Hepatocyte (in vitro differentiated cells): ENCODE measurements around the gene GLDN. TPM values are rescaled to one million over a fixed set of nuclear protein-coding genes. Genes with fewer than 3 reads are reported as not detected.

Experiments
- DNase-seq: peaks from one replicate; pipeline ENCODE4 v3.0.0-alpha.2; 2016; ENCODE audit warnings: low spot score
- H2AFZ ChIP-seq: fragments of 200-600 bp; sonication (generic); 2 replicates; pipeline ENCODE4 v1.6.0; 2016; ENCODE audit warnings: antibody characterized with exemption, mild to moderate bottlenecking
- H3K27ac ChIP-seq: fragments of 200-600 bp; sonication (generic); 2 replicates; pipeline ENCODE4 v1.5.1; 2016; ENCODE audit warnings: mild to moderate bottlenecking
- H3K27me3 ChIP-seq: fragments of 200-600 bp; sonication (generic); 2 replicates; pipeline ENCODE4 v1.6.1; 2016
- H3K36me3 ChIP-seq: fragments of 200-600 bp; sonication (generic); replicated peaks from 2 replicates; pipeline ENCODE4 v1.5.1; 2016; ENCODE audit warnings: low read depth; ENCODE audit not compliant: insufficient read depth
- H3K4me1 ChIP-seq: fragments of 200-600 bp; sonication (generic); 2 replicates; pipeline ENCODE4 v1.5.1; 2016; ENCODE audit warnings: mild to moderate bottlenecking, moderate library complexity; ENCODE audit not compliant: insufficient read depth
- H3K4me2 ChIP-seq: fragments of 200-600 bp; sonication (generic); 2 replicates; pipeline ENCODE4 v1.6.0; 2016
- H3K4me3 ChIP-seq: fragments of 200-600 bp; sonication (generic); 2 replicates; pipeline ENCODE4 v1.5.1; 2016; ENCODE audit warnings: mild to moderate bottlenecking
- H3K79me2 ChIP-seq: fragments of 200-600 bp; sonication (generic); 2 replicates; pipeline ENCODE4 v1.6.0; 2017; ENCODE audit warnings: mild to moderate bottlenecking
- H3K9me2 ChIP-seq: fragments of 200-600 bp; sonication (generic); replicated peaks from 2 replicates; pipeline ENCODE4 v1.6.0; 2017; ENCODE audit warnings: mild to moderate bottlenecking; ENCODE audit not compliant: insufficient read depth
- H3K9me3 ChIP-seq: fragments of 200-600 bp; sonication (generic); 2 replicates; pipeline ENCODE4 v1.5.1; 2016; ENCODE audit warnings: low read depth, mild to moderate bottlenecking
- H4K20me1 ChIP-seq: fragments of 200-600 bp; sonication (generic); 2 replicates; pipeline ENCODE4 v1.6.0; 2016; ENCODE audit warnings: mild to moderate bottlenecking; ENCODE audit not compliant: insufficient read depth, poor library complexity, severe bottlenecking
- CTCF ChIP-seq: fragments of 200-600 bp; sonication (generic); IDR thresholded peaks from 2 replicates; pipeline ENCODE4 v1.5.1; 2016; ENCODE audit warnings: antibody characterized with exemption, mild to moderate bottlenecking; ENCODE audit not compliant: poor library complexity
- EZH2 ChIP-seq: fragments of 200-600 bp; sonication (generic); IDR thresholded peaks from 2 replicates; pipeline ENCODE4 v1.6.1; 2016; ENCODE audit warnings: antibody characterized with exemption, mild to moderate bottlenecking, borderline replicate concordance
- EZH2phosphoT487 ChIP-seq: fragments of 200-600 bp; sonication (generic); IDR thresholded peaks from one replicate; pipeline ENCODE4 v1.6.1; 2018; ENCODE audit warnings: antibody characterized with exemption, mild to moderate bottlenecking, low read depth, moderate library complexity; ENCODE audit not compliant: unreplicated experiment, severe bottlenecking
- WGBS: methylation state at CpG from one replicate; pipeline ENCODE4 v1.1.6; 2016; ENCODE audit warnings: low lambda C conversion rate; ENCODE audit errors: missing lambda C conversion rate; 5-methylcytosine and 5-hydroxymethylcytosine counted together
- polyA plus RNA-seq: library from polyadenylated mRNA; unstranded; fragments of >200 nt; fragmentation: Nextera tagmentation; extraction: Ambion mirVana; gene quantifications from 2 replicates; pipeline ENCODE4 v1.2.1, GENCODE V29; 2016
- total RNA-seq: library from RNA; depleted of rRNA; stranded (reverse); fragments of >200 nt; gene quantifications from 2 replicates; pipeline ENCODE4 v1.2.3, GENCODE V29; 2014

Gene GLDN
- total and polyA plus RNA-seq, 2 experiments from 2014 or later: 0.07 to 1.8 TPM

GRCh38 chr15:51377038-51377786, 35.8 kb downstream of the GLDN start:
- H3K4me2 ChIP-seq: no peak overlapping the region
- H2AFZ ChIP-seq: no peak overlapping the region
- no peaks in the 10 kb centered on the region for H3K36me3 ChIP-seq
- no peaks in the 10 kb centered on the region for H3K27me3 ChIP-seq
- no peaks in the 10 kb centered on the region for H3K9me2 ChIP-seq
- H3K4me3 ChIP-seq: no peak overlapping the region
- DNase-seq: no peak
- H4K20me1 ChIP-seq: no peaks in the 10 kb centered on the region
- H3K27ac ChIP-seq: no peak overlapping the region
- WGBS: 88% methylated on average over 15 of the region's 15 CpGs
- H3K9me3 ChIP-seq: no peaks in the 10 kb centered on the region
- TF ChIP-seq EZH2: no peak
- TF ChIP-seq CTCF: no peak
- no peak for TF ChIP-seq EZH2phosphoT487
- no peaks in the 10 kb centered on the region for H3K4me1 ChIP-seq
- no peaks in the 10 kb centered on the region for H3K79me2 ChIP-seq

DNA sequence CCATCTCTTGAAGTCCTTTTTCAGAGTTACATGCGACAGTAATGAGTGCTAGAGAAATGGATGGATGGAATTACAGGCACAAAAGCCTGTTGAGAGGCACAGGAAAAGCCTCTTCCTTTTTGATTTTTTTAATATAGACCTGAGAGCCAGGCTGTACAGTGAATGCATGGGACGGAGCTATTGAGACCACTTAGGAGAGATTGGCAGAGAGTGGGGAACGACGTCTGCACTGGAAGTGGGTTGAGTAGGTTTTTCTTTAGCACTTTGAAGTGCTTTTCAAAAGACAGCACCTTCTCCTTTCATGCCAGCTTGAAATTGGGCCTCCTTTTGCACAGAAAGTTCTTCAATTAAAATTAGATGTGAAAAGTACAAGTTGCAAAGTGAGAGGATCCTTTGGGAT, 37.0 kb downstream of the GLDN start:
- H3K9me3 ChIP-seq: no peaks in the 10 kb centered on the region
- H4K20me1 ChIP-seq: no peaks in the 10 kb centered on the region
- H3K9me2 ChIP-seq: no peaks in the 10 kb centered on the region
- WGBS: 97% methylated on average over 4 of the region's 4 CpGs
- no peaks in the 10 kb centered on the region for H3K27me3 ChIP-seq
- H2AFZ ChIP-seq: no peak overlapping the region
- no peak overlapping the region for H3K27ac ChIP-seq
- TF ChIP-seq CTCF: no peak
- H3K4me2 ChIP-seq: no peak overlapping the region
- H3K4me1 ChIP-seq: no peaks in the 10 kb centered on the region
- no peaks in the 10 kb centered on the region for H3K79me2 ChIP-seq
- no peak overlapping the region for H3K4me3 ChIP-seq
- no peak for DNase-seq
- H3K36me3 ChIP-seq: no peaks in the 10 kb centered on the region

DNA sequence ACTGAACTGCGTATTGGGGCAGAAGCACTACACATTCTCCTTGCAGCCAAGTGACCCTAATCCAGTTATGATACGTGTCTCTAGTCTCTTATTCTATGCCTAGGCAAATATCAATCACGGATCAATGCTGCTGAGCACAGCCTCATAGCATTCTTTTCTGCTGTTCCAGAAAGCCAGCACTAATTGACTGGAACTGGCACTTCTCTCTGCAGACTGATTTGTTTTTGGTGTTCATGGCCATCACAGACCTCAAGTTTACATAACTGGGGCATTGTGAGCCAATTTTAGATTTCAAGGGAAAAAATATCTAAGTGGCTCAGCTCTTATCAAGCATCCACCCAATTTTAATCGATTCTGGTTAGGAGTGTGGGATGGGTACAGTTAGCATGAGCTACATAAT, 37.9 kb downstream of the GLDN start:
- no peaks in the 10 kb centered on the region for H3K36me3 ChIP-seq
- TF ChIP-seq EZH2phosphoT487 (no peak), EZH2 (no peak), CTCF (no peak)
- H3K27ac ChIP-seq: no peak overlapping the region
- H3K9me3 ChIP-seq: no peaks in the 10 kb centered on the region
- no peaks in the 10 kb centered on the region for H3K27me3 ChIP-seq
- no peak for DNase-seq
- H2AFZ ChIP-seq: no peak overlapping the region
- 89% methylated on average over 4 of the region's 4 CpGs for WGBS
- no peaks in the 10 kb centered on the region for H3K79me2 ChIP-seq
- H3K9me2 ChIP-seq: no peaks in the 10 kb centered on the region
- no peak overlapping the region for H3K4me2 ChIP-seq
- H3K4me3 ChIP-seq: no peak overlapping the region
- H4K20me1 ChIP-seq: no peaks in the 10 kb centered on the region
- no peaks in the 10 kb centered on the region for H3K4me1 ChIP-seq
